ENCODE data around the gene GORAB.

GORAB gene

DNA sequence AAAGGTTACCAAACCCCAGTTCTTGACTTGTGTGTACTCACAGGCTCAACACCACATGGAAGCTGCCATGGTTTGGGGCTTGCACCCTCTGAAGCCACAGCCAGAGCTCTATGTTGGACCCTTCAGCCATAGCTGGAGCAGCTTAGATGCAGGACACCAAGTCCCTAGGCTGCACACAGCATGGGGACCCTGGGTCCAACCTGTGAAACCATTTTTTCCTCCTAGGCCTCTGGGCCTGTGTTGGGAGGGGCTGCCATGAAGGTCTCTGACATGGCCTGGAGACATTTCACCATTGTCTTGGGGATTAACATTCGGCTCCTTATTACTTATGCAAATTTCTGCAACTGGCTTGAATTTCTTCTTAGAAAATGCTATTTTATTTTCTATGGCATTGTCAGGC lies 69.9 kb downstream of the GORAB start:
- no peak for DNase-seq
- H3K4me1 ChIP-seq (ENCODE audit: control insufficient read depth, insufficient read depth, low read length, poor library complexity, severe bottlenecking) = no peaks in the 10 kb centered on the region
- H3K4me3 ChIP-seq (ENCODE audit: insufficient read depth, low read depth, low read length, poor library complexity, severe bottlenecking) = no peak overlapping the region
- H3K27ac ChIP-seq (ENCODE audit: insufficient read depth, low read length, poor library complexity, severe bottlenecking) = no peak overlapping the region
- H3K36me3 ChIP-seq (ENCODE audit: control insufficient read depth, insufficient read depth, low read length) = no peaks in the 10 kb centered on the region
- H3K9me3 ChIP-seq (ENCODE audit: control insufficient read depth, low read length) = peaks cover under 1% of the 10 kb centered on the region
- no peaks in the 10 kb centered on the region for H3K27me3 ChIP-seq (replicated peaks; ENCODE audit: control insufficient read depth, insufficient read depth, low read length, poor library complexity, severe bottlenecking)

Data from effector memory CD4-positive, alpha-beta T cell (primary cell).